ENCODE measurements around the gene TNXB. TPM values are rescaled to one million over a fixed set of nuclear protein-coding genes. Genes with fewer than 3 reads are reported as not detected.
"Not testable (repeated sequence)": the region's sequence is repeated elsewhere in the genome, so short reads cannot be mapped to it uniquely, and the experiment has no call there.

TNXB gene
- total and polyA plus RNA-seq, 9 of the 15 experiments (the other 6 are each of a cell fraction or from before 2014, with no cell fraction given) = 0.14 to 28.1 (median 12.4) TPM

DNA sequence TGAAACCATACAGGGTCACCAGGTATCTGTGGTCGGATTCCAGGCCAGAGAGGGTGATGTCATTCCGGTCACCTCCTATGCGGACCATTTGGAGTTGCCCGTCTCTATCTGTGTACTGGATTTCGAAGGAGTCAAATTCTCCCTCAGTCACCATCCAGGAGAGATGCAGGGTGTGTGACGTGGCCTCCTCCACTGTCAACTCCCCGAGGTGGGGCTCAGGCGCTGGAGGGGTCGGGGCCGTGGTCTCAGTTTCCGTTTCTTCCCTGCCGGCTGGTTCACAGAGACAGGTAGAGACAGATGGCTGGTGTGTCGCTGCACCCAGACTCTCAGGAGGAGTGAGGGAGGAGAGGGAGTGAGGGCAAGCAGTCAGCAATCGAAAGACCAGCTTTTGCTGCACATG is 40.3 kb downstream of the TNXB start:
- in situ Hi-C loops (cut with MboI) = no loop called here
- no peaks in the 10 kb centered on the region for H3K79me2 ChIP-seq (ENCODE audit: control insufficient read depth, insufficient read depth, low read length)
- CTCF ChIA-PET (ENCODE audit: low intra/inter-chr PET ratio) = no interaction called here
- DNase-seq (ENCODE audit: extremely low read depth in 1 of 4, low spot score in 3 of 4) (no peak), FAIRE-seq (peak; percentile 11), ATAC-seq (no peak; the same call in 2 of the 3 replicates)
- TF ChIP-seq PHTF2 (CRISPR knock-in tag; IDR thresholded peaks at IDR 0.05) (no peak), BRD4 (IDR thresholded peaks at IDR 0.05) (no peak), ATF1 (CRISPR knock-in tag; IDR thresholded peaks at IDR 0.05) (no peak), ATF1 (tag; IDR thresholded peaks at IDR 0.05) (0 out of 2 replicates have a peak, but pooled peaks have one; percentile 13), TCF7 (IDR thresholded peaks at IDR 0.05; ENCODE audit: borderline replicate concordance) (no peak), NR2C1 (IDR thresholded peaks at IDR 0.05) (no peak), NR2C1 (tag; IDR thresholded peaks at IDR 0.05) (no peak), GATA2 (CRISPR knock-in tag; IDR thresholded peaks at IDR 0.05) (no peak), ZNF274 (IDR thresholded peaks at IDR 0.05; ENCODE audit: borderline replicate concordance, low read depth, low read length) (no peak)
- TF ChIP-seq, protein P1, sequence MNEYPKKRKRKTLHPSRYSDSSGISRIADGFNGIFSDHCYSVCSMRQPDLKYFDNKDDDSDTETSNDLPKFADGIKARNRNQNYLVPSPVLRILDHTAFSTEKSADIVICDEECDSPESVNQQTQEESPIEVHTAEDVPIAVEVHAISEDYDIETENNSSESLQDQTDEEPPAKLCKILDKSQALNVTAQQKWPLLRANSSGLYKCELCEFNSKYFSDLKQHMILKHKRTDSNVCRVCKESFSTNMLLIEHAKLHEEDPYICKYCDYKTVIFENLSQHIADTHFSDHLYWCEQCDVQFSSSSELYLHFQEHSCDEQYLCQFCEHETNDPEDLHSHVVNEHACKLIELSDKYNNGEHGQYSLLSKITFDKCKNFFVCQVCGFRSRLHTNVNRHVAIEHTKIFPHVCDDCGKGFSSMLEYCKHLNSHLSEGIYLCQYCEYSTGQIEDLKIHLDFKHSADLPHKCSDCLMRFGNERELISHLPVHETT (CRISPR knock-in tag; conservative IDR thresholded peaks at IDR 0.05 in 1 of 2, IDR thresholded peaks at IDR 0.05 in 1 of 2) = no peak
- TF ChIP-seq, protein P2, sequence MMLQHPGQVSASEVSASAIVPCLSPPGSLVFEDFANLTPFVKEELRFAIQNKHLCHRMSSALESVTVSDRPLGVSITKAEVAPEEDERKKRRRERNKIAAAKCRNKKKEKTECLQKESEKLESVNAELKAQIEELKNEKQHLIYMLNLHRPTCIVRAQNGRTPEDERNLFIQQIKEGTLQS (IDR thresholded peaks at IDR 0.05) = peak; percentile 42
- TF ChIP-seq, protein P2 (CRISPR knock-in tag; conservative IDR thresholded peaks at IDR 0.05) = no peak
- H2AFZ ChIP-seq (ENCODE audit: low read depth, low read length) = no peak overlapping the region
- H3K4me1 ChIP-seq (replicated peaks in 1 of 2; ENCODE audit: control insufficient read depth in 2 of 2, insufficient read depth in 2 of 2, low read length in 2 of 2) = peaks cover 0 to 18% of the 10 kb centered on the region in 2 experiments; a peak in 2 of 5 replicates
- no peaks in the 10 kb centered on the region for H3K9me3 ChIP-seq (replicated peaks; ENCODE audit: control insufficient read depth, insufficient read depth, low read depth, low read length)
- no peaks in the 10 kb centered on the region for H3K9me1 ChIP-seq (ENCODE audit: control insufficient read depth, insufficient read depth, low read length)
- POLR2A ChIA-PET = no interaction called here
- H3K27ac ChIP-seq (ENCODE audit: extremely low read depth, low read depth, low read length) = no peak overlapping the region
- intact Hi-C loops (cut with micrococcal nuclease) = no loop called here
- BruUV-seq (replicated peaks) = no TSS peak
- WGBS (ENCODE audit: insufficient coverage, low coverage, missing lambda C conversion rate) = 13% methylated on average over 14 of the region's 14 CpGs
- H3K36me3 ChIP-seq (ENCODE audit: control insufficient read depth, insufficient read depth, low read length) = no peaks in the 10 kb centered on the region
- H3K4me3 ChIP-seq = no peak overlapping the region
- H3K4me2 ChIP-seq (ENCODE audit: insufficient read depth, low read length) = no peak overlapping the region
- no peaks in the 10 kb centered on the region for H4K20me1 ChIP-seq (replicated peaks; ENCODE audit: control insufficient read depth, insufficient read depth, low read length)
- peak overlapping the region in 1 of 2 experiments; percentile 11; a peak in 1 of 4 replicates for H3K9ac ChIP-seq (ENCODE audit: insufficient read depth in 1 of 2, low read depth in 2 of 2, low read length in 2 of 2)
- H3K27me3 ChIP-seq (ENCODE audit: control insufficient read depth in 2 of 2, insufficient read depth in 2 of 2, low read length in 2 of 2) = peaks cover 50 to 63% of the 10 kb centered on the region in 2 experiments

DNA sequence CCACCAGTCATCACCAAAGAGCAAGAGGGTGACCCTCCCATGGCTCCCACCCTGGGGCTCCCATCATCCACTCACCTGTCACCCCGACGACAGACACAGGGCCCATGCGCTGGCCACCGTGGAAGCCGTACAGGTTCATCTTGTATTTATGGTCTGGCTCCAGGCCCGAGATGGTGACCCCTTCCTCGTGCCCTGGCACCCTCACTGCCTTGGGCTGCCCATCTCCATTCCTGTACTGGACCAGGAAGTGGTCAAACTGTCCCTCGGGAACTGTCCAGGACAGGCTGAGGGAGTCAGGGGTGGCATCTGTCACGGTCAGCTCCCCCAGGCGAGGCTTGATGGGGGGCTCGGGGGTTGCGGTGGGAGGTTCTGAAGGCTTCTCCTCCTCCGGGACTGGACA is 40.8 kb downstream of the TNXB start:
- POLR2A ChIA-PET; H3K36me3 ChIP-seq (ENCODE audit: control insufficient read depth, insufficient read depth, low read length); in situ Hi-C loops (cut with MboI); H4K20me1 ChIP-seq (replicated peaks; ENCODE audit: control insufficient read depth, insufficient read depth, low read length); FAIRE-seq; H3K27ac ChIP-seq (ENCODE audit: extremely low read depth, low read depth, low read length); H3K4me2 ChIP-seq (ENCODE audit: insufficient read depth, low read length); ATAC-seq; H3K9ac ChIP-seq (ENCODE audit: insufficient read depth in 1 of 2, low read depth in 2 of 2, low read length in 2 of 2); H2AFZ ChIP-seq (ENCODE audit: low read depth, low read length); CTCF ChIA-PET (ENCODE audit: low intra/inter-chr PET ratio); BruUV-seq (replicated peaks); DNase-seq (ENCODE audit: extremely low read depth in 1 of 4, low spot score in 3 of 4); H3K79me2 ChIP-seq (ENCODE audit: control insufficient read depth, insufficient read depth, low read length); H3K9me1 ChIP-seq (ENCODE audit: control insufficient read depth, insufficient read depth, low read length); H3K9me3 ChIP-seq (replicated peaks; ENCODE audit: control insufficient read depth, insufficient read depth, low read depth, low read length); H3K4me3 ChIP-seq; intact Hi-C loops (cut with micrococcal nuclease): not testable (repeated sequence)
- H3K27me3 ChIP-seq (ENCODE audit: control insufficient read depth in 2 of 2, insufficient read depth in 2 of 2, low read length in 2 of 2) = peaks cover 45 to 59% of the 10 kb centered on the region in 2 experiments
- peaks cover 0 to 18% of the 10 kb centered on the region in 2 experiments; a peak in 2 of 5 replicates for H3K4me1 ChIP-seq (replicated peaks in 1 of 2; ENCODE audit: control insufficient read depth in 2 of 2, insufficient read depth in 2 of 2, low read length in 2 of 2)
- WGBS (ENCODE audit: insufficient coverage, low coverage, missing lambda C conversion rate) = 32% methylated on average over 13 of the region's 13 CpGs

Data from K562 (cell line).